Dedifferentiated amniotic fluid mesenchymal stem cell (primary cell): Measurements from ENCODE around the gene IL18.
A peak's percentile ranks its signal among the peaks of the same experiment; 100 is the strongest.
"Not testable (repeated sequence)": the region's sequence is repeated elsewhere in the genome, so short reads cannot be mapped to it uniquely, and the experiment has no call there.

Experiments used
- DNase-seq: peaks from one replicate; pipeline ENCODE4 v3.0.0-alpha.2; 2016; ENCODE audit errors: extremely low spot score

Gene IL18

DNA sequence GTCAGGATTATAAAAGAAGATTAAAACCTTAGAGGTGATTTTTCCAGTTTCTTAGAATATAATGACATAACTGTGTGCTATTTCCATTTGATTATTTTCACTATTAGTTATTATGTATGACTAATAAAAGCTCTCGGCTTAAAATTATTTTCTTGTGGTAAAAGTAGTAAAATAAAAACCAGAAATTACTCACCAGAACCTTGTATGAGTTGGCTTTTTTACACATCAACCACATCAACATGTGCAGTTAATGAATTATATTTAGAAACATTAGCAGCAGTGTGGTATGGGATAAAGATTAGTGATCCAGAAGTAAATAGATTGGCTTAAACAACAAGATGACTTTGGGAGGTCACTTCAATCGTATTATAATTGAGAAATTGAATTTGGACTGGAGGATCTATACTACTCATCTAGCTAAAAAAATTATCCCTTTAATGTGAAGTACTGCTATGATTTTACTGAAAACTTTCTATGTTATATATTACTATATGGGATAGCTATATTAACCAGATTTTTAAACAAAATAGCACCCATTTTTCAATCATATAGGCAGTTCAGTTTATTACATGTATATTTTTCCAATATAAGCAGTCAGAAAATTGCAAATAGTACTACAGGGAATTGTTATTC lies 8.6 kb upstream of the IL18 start:
- no peak for DNase-seq

DNA sequence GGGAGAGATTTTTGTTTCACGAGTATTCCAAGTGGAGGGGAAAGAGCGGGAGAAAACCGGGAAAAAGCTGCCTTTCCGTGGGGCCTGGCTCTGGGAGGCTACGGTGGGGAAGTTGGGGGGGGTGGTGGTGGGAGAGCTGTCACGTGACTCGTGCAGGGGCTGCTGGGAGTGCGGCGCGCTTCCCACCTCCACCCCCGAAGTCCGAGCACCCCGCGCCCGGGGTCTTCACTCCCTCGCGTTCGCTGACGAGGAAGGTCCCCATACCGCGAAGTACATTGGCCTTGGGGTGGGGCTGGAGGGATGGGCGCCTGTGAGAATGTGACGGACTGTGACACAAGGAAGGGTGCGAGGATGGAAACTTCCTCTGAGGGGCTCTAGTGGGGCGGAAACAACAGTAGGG lies 3.3 kb upstream of the IL18 start, which contains the start of gene TEX12:
TEX12 (plus strand) TSS at position 228 of the 400 bp plus-strand sequence. CDS start 1,897 bp downstream, outside the sequence.
- DNase-seq: no peak

GRCh38 chr11:112166562-112166961 lies 2.7 kb upstream of the IL18 start:
- no peak for DNase-seq

DNA sequence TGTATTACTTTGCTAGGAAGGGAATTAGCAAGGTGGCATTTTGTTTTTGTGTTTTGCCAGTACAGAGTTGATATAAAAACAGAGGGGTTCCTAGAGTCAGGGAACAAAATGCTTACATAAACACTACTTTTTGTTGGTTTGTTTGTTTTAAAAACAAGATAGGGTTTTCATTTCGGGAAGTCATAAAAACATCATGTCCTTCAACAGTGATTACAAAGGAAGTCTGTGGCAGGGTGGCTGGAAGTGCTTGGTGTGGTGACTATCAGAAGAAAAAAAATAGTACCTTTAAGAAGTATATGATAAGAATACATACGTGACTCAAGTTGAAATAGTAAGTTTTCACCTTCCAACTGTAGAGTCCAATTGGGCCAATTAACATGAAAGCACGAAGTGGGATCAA lies 1.2 kb upstream of the IL18 start:
- DNase-seq: no peak

GRCh38 chr11:112162761-112163546 lies 940 bp downstream of the IL18 start:
- DNase-seq: peak; percentile 19

GRCh38 chr11:112162200-112162599 lies 1.7 kb downstream of the IL18 start:
- DNase-seq: not testable (repeated sequence)

DNA sequence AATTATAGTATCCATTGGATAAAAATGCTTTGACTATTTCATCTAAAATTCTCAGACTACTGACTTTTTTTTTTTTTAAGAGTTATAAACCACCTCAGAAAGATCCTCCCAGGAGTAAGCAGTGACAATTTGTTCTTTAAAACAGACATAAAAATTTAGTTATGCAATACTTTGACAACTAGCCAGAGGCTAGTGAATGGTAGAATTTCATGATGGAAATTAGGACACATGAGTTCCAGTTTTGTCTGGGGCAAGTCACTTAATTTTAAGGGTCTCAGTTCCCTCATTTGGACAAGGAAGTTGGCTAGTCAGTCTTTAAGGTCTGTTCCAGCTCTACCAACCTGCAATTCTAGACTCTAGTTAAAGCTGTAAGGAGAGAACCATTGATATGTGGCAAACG lies 2.9 kb downstream of the IL18 start:
- no peak for DNase-seq

GRCh38 chr11:112160091-112160848 lies 3.6 kb downstream of the IL18 start:
- DNase-seq: no peak

- no peak for DNase-seq
Measured at GRCh38 chr11:112159098-112160065, 4.5 kb downstream of the IL18 start.

DNA sequence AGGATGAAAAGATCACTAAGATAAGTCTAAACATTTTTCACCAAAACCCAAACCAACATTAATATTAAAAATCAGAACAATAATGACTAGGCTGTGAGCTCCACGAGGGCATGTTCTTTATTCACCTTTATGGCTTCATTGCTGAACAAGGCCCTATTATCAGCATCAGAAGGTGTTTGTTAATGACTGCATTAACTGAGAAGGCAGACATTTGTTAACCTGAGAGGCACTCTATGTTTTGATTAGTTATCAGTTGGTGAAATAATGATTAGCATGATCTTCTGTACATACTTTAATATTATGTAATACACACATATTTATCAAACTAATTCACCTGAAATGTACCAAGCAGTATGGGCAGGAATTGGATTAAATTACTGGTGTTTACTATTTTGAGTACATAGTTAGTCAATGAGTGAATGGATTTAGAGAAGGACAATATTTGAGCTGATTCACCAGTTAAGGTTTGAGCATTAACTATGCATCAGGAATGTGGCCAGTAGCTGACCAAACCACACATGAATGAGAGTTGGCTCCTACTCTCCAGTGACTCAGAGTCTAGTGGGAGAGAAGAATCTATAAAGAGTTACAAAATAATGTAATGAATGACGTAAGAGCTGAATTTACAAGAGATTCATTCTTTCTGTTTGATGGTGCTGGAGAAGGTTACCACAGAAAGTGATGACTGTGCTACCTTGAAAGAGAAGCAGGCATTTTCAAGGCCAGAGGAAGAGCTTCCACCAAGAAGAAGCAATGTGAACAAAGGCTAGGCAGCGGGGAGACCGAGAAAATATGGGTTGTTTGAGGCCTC lies 6.7 kb downstream of the IL18 start:
- peak; percentile 99 for DNase-seq

DNA sequence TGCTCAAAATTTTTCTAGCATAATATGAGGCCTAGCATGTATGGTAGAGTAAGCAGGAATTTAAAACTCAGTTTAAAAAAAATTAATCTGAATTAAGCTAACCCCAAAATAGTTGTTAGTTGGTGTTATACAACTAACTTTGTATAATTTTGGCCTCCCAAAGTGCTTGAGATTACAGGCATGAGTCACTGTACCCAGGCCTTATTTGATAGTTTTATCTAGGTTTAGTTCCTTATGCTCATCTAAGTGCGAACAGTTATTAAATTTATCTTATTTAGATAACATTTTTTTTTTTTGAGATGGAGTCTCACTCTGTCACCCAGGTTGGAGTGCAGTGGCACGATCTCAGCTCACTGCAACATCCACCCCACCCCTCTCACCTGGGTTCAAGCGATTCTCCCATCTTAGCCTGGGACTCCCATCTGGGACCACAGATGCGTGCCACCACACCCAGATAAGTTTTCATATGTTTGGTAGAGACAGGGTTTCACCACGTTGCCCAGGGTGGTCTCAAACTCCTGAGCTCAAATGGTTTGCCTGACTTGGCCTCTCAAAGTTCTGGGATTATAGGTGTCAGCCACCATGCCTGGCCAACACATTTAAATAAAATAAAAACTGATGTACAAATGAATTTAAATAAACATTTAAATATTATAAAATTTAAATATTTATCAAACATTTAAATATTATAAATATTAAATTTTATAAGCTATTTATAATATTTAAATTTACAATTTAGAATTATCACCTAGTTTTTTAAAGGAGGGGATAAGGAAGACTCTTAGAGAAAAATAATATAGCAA lies 7.5 kb downstream of the IL18 start:
- no peak for DNase-seq

- no peak for DNase-seq
Measured at GRCh38 chr11:112150517-112150916, 13.4 kb downstream of the IL18 start.

DNA sequence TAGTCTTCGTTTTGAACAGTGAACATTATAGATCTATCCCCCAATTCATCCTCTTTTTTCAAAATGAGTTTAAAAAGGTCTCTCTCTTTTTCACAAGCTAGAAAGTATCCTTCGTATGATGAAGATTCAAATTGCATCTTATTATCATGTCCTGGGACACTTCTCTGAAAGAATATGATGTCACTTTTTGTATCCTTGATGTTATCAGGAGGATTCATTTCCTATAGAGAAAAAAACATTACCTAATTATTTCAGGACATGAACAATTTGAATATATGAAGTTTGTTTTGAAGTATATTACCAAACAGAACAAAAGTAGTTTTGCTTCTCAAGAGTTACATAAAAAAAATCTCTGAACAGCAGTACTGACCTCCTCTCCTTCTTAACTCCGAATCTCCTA lies 20.3 kb downstream of the IL18 start:
- no peak for DNase-seq

DNA sequence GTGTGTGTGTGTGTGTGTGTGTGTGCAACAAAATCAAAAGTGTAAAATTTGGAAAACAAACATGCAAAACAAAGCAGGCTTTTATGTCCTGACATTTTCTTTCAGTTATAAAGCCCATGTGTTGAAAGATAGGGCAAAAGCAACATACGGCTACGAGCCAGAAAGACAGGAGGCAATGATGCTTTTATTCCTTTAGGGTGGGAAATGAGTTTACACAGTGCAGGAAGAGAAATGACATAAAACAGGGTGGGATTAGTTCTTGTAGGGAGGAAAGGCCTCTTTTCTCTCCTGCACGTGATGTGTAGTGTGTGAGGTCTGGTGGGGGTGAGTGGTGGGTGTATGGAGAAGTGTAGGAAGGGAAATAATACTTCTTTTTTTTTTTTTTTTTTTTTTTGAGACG lies 29.4 kb downstream of the IL18 start:
- DNase-seq: no peak

GRCh38 chr11:112132737-112133136 lies 31.2 kb downstream of the IL18 start:
- no peak for DNase-seq

- DNase-seq: no peak
Measured at GRCh38 chr11:112129656-112130055, 34.2 kb downstream of the IL18 start.

DNA sequence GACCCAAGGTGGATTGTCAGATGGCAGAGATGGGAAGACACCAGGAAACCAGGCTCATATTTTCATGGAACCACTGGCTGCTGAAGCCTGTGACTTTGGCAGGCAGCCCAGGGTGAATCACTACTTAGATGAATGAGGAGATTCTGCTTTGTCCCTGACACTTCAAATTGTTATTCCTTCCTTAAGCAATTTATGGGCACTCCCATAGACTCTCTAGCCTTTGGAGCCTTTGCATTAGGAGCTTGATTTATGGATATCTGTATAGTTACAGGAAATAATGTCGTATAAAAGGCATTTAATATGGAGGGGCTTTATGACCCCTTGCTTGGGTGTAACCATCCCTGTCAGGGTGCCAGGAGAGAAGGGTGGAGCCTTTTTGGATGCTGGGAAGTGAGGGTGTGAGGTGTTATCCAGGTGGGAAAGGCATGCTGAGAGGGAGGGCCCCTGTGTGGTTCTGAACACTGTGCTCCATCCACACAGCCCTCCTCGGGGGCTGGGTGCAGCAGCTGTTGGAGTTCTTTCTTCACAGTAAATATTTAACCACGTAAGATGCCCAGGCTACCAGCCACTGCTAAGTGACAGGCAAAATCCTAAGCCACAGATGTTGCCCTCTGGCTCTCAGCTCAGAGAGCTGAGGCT lies 35.3 kb downstream of the IL18 start:
- peak; percentile 51 for DNase-seq

- DNase-seq: no peak
Measured at GRCh38 chr11:112127056-112127455, 36.8 kb downstream of the IL18 start.

DNA sequence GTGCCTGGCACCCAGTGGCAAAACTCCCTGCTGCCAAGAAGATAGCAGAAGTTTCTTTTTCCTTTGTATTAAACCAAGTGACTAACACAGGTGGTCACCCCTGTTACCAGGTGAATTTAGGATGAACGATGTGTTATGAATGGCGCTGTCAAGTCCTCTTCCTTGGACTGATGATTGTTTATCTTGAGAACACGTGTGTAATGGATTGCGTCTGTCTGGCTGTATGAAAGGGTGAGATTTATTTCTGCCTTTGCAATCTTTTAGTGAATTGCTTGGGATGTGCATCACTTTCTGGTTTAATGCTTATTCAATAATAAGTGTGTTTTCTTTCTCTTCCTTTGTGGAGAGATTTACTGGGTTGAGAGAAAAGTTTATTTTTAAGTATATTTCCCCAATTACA lies 40.8 kb downstream of the IL18 start:
- DNase-seq: no peak
